GM12872 (cell line): ENCODE data around the gene SRD5A1.

Experiments used
- TF ChIP-seq, protein P1 (sequence below): IDR thresholded peaks from 3 replicates; pipeline ENCODE4 v1.5.1; 2011; ENCODE audit warnings: low read depth, mild to moderate bottlenecking, low read length, moderate library complexity; ENCODE audit not compliant: insufficient read depth

The SRD5A1 gene

GRCh38 chr5:6634788-6635430 lies 1.7 kb downstream of the SRD5A1 start:
- TF ChIP-seq, protein P1, sequence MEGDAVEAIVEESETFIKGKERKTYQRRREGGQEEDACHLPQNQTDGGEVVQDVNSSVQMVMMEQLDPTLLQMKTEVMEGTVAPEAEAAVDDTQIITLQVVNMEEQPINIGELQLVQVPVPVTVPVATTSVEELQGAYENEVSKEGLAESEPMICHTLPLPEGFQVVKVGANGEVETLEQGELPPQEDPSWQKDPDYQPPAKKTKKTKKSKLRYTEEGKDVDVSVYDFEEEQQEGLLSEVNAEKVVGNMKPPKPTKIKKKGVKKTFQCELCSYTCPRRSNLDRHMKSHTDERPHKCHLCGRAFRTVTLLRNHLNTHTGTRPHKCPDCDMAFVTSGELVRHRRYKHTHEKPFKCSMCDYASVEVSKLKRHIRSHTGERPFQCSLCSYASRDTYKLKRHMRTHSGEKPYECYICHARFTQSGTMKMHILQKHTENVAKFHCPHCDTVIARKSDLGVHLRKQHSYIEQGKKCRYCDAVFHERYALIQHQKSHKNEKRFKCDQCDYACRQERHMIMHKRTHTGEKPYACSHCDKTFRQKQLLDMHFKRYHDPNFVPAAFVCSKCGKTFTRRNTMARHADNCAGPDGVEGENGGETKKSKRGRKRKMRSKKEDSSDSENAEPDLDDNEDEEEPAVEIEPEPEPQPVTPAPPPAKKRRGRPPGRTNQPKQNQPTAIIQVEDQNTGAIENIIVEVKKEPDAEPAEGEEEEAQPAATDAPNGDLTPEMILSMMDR = no peak

- TF ChIP-seq, protein P1 = no peak
Measured at GRCh38 chr5:6636293-6636692, 3.1 kb downstream of the SRD5A1 start.

GRCh38 chr5:6637022-6637421 lies 3.8 kb downstream of the SRD5A1 start:
- TF ChIP-seq, protein P1 = no peak

DNA sequence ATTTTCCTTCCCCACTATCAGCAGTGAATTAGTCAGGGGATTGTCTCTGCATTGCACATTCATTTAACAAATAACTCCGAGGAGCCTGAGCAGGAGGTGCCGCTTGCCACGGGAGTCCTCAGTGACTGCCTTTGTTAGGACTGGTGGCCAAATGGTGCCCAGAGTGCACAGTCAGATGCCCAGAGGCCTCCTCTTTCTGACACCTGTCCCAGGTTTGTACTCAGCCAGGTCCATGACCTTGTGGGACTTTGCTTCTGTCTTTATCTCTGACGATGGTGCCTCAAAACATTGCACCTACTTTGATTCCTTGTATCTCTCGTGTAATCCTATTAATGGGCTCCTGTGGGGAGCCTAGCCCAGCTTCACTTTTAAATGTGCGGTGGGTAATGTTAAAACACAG lies 4.3 kb downstream of the SRD5A1 start:
- TF ChIP-seq, protein P1 = no peak

GRCh38 chr5:6638236-6638635 lies 5.0 kb downstream of the SRD5A1 start:
- TF ChIP-seq, protein P1 = no peak

- TF ChIP-seq, protein P1 = no peak
Measured at GRCh38 chr5:6642655-6643054, 9.4 kb downstream of the SRD5A1 start.

DNA sequence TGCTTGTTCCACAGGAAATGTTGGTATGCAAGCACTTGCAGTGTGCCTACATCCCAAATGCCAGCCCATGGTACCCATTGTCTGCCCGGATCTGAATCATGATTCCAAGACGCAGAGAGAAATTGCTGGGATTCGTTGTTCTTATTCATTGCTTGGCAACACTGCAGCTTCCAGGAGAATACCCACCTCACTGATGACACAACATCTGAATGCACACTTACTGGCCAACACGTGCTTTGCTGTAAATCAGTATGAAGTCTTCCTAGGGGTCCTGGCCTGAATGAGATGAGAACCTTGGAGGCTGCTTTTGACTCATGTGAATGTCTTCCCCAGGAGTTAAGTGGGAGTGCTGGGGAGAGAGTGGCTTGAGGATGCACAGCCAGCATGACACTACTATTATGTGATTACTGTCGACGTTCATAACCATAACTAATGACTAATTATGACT lies 11.6 kb downstream of the SRD5A1 start:
- TF ChIP-seq, protein P1 = no peak

DNA sequence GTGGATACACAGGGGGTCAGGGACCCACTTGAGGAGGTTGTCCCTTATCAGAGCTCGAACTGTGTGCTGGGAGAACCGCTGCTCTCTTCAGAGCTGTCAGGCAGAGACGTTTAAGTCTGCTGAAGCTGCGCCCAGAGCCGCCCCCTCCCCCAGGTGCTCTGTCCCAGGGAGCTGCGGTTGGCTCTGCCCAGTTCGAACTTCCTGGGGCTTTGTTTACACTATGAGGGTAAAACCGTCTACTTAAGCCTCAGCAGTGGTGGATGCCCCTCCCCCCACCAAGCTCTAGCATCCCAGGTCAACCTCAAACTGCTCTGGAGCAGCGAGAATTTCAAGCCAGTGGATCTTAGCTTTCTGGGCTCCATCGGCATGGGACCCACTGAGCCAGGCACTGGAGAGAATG lies 15.9 kb downstream of the SRD5A1 start:
- TF ChIP-seq, protein P1 = no peak
